ENCODE results near the gene CD82.
"Not testable (repeated sequence)": the region's sequence is repeated elsewhere in the genome, so short reads cannot be mapped to it uniquely, and the experiment has no call there.

Gene CD82

GRCh38 chr11:44628730-44629700, 63.6 kb downstream of the CD82 start:
- DNase-seq (ENCODE audit: low spot score) (no peak), FAIRE-seq (no peak)

GRCh38 chr11:44629732-44630345, 64.4 kb downstream of the CD82 start:
- no peak for FAIRE-seq
- DNase-seq (ENCODE audit: low spot score): no peak

- FAIRE-seq (no peak), DNase-seq (ENCODE audit: low spot score) (no peak)
Observed at GRCh38 chr11:44630511-44631210, 65.2 kb downstream of the CD82 start.

GRCh38 chr11:44631831-44632230, 66.4 kb downstream of the CD82 start:
- DNase-seq (ENCODE audit: low spot score): no peak
- no peak for FAIRE-seq

- DNase-seq (ENCODE audit: low spot score) (peak; percentile 56), FAIRE-seq (no peak)
Observed at GRCh38 chr11:44632466-44633123, 67.1 kb downstream of the CD82 start.

GRCh38 chr11:44633641-44634040, 68.2 kb downstream of the CD82 start:
- FAIRE-seq (no peak), DNase-seq (ENCODE audit: low spot score) (no peak)

- peak; percentile 93 for DNase-seq (ENCODE audit: low spot score)
- FAIRE-seq: peak; percentile 50
Observed at GRCh38 chr11:44634401-44635281, 69.2 kb downstream of the CD82 start.

- no peak for FAIRE-seq
- no peak for DNase-seq (ENCODE audit: low spot score)
Observed at GRCh38 chr11:44637487-44637886, 72.0 kb downstream of the CD82 start.

GRCh38 chr11:44638032-44638431, 72.6 kb downstream of the CD82 start:
- DNase-seq (ENCODE audit: low spot score) (no peak), FAIRE-seq (no peak)

- DNase-seq (ENCODE audit: low spot score) (no peak), FAIRE-seq (no peak)
Observed at GRCh38 chr11:44643217-44643616, 77.8 kb downstream of the CD82 start.

- no peak for DNase-seq (ENCODE audit: low spot score)
- FAIRE-seq: no peak
Observed at GRCh38 chr11:44645827-44646226, 80.4 kb downstream of the CD82 start.

GRCh38 chr11:44647255-44647955, 81.9 kb downstream of the CD82 start:
- not testable (repeated sequence) for FAIRE-seq; DNase-seq (ENCODE audit: low spot score)

- DNase-seq (ENCODE audit: low spot score): no peak
- FAIRE-seq: no peak
Observed at GRCh38 chr11:44648109-44648508, 82.6 kb downstream of the CD82 start.

- DNase-seq (ENCODE audit: low spot score): no peak
- FAIRE-seq: no peak
Observed at GRCh38 chr11:44651535-44652155, 86.2 kb downstream of the CD82 start.

GRCh38 chr11:44652901-44653644, 87.6 kb downstream of the CD82 start:
- DNase-seq (ENCODE audit: low spot score): no peak
- FAIRE-seq: no peak

- DNase-seq (ENCODE audit: low spot score) (no peak), FAIRE-seq (no peak)
Observed at GRCh38 chr11:44654057-44654456, 88.6 kb downstream of the CD82 start.

GRCh38 chr11:44654596-44654995, 89.1 kb downstream of the CD82 start:
- DNase-seq (ENCODE audit: low spot score) (no peak), FAIRE-seq (no peak)

GRCh38 chr11:44657836-44658505, 92.5 kb downstream of the CD82 start:
- FAIRE-seq (no peak), DNase-seq (ENCODE audit: low spot score) (no peak)
